Hematopoietic multipotent progenitor cell treated with erythropoietin and hydrocortisone succinate and interleukin-3 and kit ligand, for 6 days (in vitro differentiated cells): ENCODE results near the gene ATP5MC2.
"Not testable (repeated sequence)": the region's sequence is repeated elsewhere in the genome, so short reads cannot be mapped to it uniquely, and the experiment has no call there.

Experiments
- DNase-seq: peaks from one replicate; pipeline ENCODE4 v3.0.0-alpha.2; 2015

ATP5MC2 gene

DNA sequence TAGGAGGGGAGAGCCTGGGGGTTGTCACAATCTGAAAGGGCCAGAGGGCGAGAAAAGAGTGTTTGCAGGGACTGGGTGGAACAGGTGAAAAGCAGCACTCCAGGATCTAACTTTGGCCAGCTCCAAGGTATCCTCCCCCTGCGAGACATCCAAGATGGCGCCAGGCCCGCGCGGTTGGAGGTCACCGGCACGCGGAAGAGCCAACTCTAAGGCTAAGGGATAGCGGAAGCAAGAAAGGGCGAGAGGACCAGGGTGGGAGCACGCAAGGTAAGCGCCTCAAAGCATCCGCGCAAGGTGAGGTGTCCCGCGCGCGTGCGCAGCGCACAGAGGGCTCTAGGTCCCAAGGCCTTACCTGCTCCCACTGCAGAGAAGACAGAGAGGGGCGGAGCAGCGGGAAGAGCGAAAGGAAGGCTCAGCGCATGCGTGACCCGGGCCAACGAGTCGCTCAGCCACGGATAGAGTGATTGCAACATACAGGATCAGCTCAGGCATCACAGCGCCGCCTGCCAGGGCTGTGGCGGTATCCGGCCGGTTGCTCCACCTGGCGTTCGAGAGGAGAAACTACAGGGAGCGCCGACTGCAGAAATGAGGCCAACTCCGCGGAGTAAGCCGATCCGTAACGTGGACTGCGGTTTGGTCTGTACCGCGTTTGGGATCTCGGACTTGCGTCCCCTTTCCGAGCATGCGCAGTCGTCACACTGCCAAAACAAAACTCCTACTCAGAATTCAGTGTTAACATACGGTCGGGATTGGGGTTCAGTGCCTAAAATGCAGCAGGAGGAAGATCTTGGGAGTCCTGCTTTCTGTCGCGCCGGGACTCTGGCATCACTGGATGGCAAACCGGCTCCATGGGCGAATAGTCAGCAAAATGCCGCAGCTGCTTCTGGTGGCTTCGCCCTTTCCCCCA, at the start of gene ATP5MC2:
ATP5MC2 (minus strand) TSS at position 383 of the 907 bp plus-strand sequence. CDS start 3,469 bp downstream, outside the sequence.
- DNase-seq: peak; percentile 99

- no peak for DNase-seq
Observed at GRCh38 chr12:53722450-53723041, 46.7 kb upstream of the ATP5MC2 start.

GRCh38 chr12:53720946-53721345, 45.1 kb upstream of the ATP5MC2 start:
- DNase-seq: no peak

- DNase-seq: no peak
Observed at GRCh38 chr12:53719649-53720048, 43.8 kb upstream of the ATP5MC2 start.

DNA sequence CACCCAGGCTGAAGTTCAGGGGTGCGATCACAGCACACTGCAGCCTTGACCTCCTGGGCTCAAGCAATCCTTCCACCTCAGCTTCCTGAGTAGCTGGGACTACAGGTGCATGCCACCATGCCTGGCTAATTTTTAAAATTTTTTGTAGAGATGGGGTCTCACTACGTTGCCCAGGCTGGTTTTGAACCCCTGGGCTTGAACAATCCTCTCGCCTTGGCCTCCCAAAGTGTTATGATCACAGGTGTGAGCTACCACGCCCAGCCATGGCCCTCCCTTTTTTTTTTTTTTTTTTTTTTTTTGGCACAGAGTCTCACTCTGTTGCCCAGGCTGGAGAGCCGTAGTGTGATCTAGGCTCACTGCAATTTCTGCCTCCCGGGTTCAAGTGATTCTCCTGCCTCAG, 42.7 kb upstream of the ATP5MC2 start:
- not testable (repeated sequence) for DNase-seq

DNA sequence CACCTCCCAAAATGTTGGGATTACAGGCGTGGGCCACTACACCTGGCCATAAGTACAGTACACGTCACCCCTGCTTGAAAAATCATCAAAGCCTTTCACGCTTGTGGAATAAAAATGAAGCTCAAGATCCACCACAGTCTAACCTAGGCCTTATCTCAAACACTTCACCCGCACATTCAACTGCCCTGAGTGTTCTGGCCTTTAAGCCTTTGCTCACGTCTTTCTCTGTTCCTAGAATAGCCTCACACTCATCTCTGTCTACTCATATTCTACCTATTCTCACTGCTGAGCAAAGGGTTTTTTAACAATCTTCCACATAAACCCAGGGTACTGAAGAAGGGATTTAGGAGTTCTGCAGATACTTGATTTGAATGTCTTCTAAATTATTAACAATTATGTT, 41.4 kb upstream of the ATP5MC2 start:
- DNase-seq: no peak

GRCh38 chr12:53714004-53714403, 38.1 kb upstream of the ATP5MC2 start:
- DNase-seq: no peak

DNA sequence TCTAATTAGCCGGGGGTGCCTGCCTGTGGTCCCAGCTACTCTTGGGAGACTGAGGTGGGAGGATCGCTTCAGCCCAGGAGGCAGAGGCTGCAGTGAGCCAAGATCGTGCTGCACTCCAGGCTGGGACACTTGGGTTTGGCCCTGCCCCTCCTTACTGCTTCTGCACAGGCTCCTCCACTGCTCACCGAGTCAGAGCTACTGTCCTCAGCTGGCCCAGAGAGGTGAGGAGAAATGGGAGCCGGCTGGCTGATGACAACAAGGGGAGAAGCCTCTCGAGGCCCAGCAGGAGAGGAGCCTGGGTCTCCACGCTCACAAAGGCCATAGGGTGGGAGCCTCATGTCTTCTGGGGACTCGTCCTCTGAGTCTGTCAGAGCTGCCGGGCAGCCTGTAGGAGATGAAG, 37.6 kb upstream of the ATP5MC2 start:
- no peak for DNase-seq

- no peak for DNase-seq
Observed at GRCh38 chr12:53712059-53712643, 36.3 kb upstream of the ATP5MC2 start.

DNA sequence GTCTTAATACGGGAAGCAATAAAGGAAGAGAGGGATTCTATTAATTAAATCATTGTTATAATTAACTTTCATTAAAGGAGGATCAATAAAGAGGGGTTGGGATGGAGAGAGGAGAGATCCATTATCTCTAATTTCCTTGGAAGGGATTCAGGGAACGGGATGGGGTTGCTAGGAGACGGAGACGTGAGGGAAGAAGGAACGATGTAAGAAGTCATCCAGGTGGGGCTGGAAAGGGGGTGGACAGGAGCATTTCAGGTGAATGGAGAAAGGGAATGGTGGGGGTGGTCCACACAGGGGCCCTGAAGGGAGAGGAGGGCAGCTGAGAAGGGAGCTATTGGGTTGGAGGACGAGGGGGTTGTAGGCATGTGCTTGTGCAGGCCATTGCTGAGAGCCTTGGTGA, 34.2 kb upstream of the ATP5MC2 start:
- DNase-seq: no peak

DNA sequence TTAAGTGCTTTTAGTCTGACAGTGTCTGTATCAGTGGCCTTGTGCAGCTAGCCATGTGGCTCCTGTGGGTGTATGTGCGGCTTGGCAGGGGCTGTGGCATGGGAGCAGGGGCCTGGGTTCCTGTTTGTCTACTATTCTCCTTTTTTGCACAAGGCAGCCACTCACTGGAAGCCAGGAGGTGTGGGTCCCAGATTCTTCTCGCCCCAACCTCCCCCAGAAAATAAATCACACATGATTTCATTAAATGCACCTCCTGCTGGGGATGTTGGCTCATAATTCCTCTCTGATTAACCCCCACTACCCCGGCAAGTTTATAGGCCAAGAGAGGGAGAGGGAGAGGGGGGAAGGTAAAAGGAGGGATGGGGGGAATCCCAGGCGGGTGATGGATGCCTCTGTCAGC, 33.8 kb upstream of the ATP5MC2 start:
- no peak for DNase-seq

GRCh38 chr12:53706080-53706479, 30.2 kb upstream of the ATP5MC2 start:
- DNase-seq: no peak

- DNase-seq: no peak
Observed at GRCh38 chr12:53703756-53704155, 27.9 kb upstream of the ATP5MC2 start.

DNA sequence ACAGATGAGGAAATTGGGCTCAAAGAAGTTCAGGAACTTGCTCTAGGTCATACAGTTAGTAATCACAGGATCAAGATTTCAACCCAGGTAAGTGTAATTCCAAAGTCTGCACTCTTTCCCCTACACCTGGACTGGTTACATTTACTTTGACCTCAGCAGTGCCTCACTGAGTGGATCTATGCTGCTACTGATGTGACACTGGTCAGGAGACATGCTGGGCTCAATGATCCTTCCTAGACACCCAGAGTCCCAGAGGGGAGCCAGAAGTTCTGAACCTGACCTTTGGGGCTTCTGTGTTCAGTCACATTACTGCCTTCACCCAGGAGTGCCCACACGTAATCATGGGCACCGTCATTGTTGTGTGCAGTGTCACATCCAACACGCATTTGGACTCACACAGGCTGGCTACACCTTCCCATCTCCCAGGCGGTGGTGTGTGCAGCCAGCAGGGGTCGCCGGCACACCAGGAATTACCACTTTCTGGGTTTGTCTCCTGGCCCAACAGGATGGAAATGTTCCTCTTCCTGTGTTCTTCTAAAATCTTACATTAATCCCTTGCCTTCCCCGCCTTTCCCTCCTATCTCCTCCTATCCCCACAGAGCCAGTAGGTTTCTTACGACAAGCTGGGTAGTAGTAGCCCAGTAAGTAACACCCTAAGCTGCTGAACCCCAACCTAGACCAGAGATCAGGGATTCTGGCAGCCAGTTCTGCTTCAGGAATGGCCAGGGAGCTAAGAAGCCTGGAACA, 25.8 kb upstream of the ATP5MC2 start:
- DNase-seq: peak; percentile 80

- no peak for DNase-seq
Observed at GRCh38 chr12:53700567-53700966, 24.7 kb upstream of the ATP5MC2 start.

DNA sequence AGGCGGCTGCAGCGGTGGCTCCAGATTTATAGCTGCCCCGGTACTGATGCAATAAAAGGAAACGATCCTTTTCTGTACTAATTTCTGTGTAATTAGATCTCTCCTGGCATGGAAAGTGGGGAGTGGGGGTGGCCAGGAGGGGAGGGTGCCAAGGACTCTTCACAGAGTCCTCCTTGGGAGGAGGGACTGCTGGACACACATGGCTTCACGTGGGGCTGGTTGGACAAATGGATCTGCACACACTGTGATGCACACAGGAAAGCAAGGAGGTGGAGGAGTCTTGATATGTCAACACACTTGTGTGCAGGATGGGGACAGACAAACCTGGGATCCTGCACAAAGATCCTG, 23.8 kb upstream of the ATP5MC2 start:
- DNase-seq: no peak

DNA sequence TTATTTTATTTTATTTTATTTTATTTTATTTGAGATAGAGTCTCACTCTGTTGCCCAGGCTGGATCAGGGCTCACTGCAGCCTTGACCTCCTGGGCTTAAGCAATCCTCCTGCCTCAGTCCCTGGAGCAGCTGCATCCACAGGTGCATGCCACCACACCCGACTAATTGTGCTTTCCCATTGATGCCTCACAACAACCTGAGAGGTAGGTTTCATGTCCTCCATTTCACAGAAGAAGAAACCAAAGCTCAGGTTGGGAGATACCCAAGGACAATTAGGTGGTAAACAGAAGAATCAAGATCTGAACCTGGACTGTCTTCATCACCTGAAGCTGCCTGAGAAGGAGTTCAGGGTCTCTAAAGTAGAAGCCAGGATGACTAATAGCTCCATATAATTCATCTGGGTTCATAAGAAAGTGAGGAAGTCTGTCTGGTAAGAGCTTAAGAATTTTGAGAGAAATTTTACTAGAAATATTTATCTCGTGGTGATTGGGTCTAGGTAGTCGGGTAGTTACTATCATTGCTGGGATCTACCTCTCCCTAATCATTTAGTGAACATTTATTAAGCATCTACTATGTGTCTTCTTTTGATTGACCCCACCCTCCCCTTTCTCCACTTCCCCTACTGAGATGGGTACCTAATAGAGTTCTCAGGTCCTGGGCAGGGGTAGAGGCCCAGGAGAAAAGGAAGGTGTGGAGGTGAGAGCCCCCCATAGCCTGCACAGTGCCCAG, 23.2 kb upstream of the ATP5MC2 start:
- DNase-seq: no peak

GRCh38 chr12:53696655-53697331, 20.9 kb upstream of the ATP5MC2 start:
- DNase-seq: no peak

GRCh38 chr12:53696285-53696654, 20.4 kb upstream of the ATP5MC2 start:
- peak; percentile 71 for DNase-seq

GRCh38 chr12:53695152-53696145, 19.6 kb upstream of the ATP5MC2 start:
- DNase-seq: peak; percentile 15

GRCh38 chr12:53694756-53695151, 18.9 kb upstream of the ATP5MC2 start:
- DNase-seq: no peak
